Cortex of kidney (tissue), 1 donor: ENCODE results near the gene SERPINE1.

Experiments used
- DNase-seq: peaks from one replicate; lab custom pipeline; 2025; lab: John Stamatoyannopoulos, UW

The SERPINE1 gene

DNA sequence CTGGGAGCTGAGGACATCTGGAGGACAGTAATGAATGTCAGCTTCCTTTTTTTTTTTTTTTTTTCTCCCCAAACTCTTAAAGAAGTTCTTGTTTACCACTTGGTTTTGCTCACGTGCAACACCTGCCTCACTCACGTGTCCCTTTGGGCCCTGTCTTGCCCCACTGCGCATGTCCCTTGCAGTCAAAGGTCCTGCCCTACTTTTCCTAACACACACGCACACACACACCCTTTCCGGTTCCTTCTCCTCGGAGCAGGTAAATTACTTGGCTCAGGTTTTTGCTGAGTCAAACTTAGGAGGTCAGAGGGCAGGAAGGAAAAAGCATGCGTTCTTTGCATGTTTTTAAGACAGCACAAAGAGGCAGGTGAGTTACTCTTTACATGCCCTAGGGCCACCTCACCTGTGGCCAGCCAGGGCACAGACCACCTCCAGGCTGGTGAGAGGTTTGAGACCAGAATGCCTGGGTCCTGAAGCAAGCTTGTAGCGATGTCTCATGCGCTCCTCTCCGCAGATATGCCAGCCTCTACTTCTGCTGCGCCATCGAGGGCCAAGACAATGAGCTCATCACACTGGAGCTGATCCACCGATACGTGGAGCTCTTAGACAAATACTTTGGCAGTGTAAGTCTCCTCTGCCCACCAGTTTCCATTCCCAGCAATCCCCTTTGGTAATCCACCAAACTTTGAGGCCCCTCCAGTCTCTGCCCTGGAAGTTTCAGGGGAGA, 30.1 kb downstream of the SERPINE1 start:
- DNase-seq: no peak

DNA sequence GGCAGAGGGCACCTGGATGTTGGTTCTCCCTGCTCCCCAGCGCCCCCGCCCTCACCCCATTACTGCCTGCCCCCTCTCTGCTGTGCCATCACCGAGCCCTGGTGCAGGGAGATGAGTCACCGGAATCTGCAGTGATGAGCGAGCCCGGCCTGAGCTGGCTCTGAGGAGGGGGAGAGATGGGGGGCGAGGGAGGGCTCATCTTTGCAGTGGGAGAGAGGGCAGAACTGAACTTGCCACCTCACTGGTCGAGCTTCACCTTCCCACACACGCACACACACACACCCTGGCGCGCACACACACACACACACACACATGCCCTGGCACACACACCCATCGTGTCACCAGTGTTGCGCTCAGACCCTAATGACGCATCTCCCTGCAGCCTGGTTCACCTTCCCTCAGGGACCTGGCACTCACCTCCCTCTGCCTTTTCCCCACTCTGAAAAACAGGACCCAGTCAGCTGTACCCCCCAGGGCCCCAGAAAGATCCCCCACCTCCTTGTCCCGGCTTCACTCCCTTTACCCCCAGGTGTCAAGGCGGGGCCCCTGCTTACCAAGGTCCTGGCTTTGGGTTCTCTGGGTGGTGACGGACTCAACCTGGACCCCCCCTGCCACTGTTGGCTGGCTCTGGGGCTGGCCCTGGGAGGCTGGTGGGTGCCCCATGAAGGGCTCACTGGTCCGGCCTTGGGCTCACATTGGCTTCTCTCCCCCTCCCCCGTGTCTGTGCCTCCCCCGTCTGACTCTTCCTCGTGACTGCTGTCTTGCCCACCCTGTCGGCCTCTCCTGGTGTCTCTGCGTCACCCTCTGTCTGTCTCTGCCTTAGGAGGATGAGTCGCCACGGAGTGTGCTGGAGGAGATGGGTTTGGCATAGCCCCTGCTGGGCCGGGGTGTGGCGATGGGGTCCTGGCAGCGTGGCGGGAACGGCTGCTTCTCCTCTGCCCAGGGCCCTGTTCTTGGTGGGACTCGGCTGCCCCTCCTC, 33.1 kb downstream of the SERPINE1 start:
- no peak for DNase-seq

DNA sequence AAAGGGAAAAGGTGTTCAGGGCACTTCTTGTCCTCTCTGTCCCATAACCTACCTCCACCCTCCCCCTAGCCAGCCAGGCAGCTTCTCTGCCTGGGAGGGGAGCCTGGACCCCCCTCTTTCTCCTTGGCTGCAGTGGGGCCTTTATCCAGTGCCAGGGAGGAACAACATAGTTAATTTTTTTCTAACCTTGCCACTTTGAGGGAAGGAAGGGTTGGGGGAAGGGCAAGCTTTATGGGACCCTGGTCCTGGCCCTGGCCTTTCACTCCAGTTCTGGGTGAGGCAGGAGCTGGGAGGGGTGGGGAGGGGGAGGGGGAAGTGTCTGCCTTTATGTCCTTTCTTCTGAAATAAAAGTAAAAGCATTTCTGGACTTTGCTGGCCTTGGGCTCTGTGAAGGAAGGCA, 34.0 kb downstream of the SERPINE1 start:
- DNase-seq: no peak

DNA sequence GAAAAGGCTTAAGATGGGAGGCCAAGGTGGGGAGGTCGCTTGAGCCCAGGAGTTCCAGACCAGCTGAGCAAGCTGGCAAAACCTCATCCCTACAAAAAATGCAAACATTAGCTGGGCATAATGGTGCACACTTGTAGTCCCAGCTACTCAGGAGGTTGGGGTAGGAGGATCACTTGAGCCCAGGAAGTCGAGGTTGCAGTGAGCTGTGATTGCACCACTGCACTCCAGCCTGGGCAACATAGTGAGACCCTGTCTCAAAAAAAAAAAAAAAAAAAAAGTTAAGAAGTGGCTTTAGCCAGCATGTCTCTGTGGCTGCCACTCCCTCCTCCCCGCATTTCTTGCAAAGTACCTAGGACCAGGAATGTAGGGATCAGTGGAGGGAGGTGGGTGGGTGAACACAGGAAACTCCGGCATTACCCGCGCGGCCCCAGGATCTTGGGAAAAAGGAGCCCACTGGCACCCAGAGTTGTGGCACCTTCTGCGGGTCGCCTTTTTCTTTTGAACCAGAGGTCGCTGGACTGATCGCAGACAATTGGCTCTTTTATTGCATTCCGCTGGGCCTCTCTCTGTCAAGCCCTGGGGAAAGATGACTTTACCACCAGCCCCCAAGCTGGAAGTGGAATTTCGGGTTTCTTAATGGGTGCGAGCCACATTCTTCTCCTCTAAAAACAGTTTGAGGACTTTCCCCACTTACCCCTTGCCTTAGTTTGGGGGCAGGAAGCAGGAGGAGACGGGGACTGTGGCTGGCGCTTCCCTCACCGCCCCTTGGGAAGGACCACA, 35.0 kb downstream of the SERPINE1 start:
- no peak for DNase-seq

DNA sequence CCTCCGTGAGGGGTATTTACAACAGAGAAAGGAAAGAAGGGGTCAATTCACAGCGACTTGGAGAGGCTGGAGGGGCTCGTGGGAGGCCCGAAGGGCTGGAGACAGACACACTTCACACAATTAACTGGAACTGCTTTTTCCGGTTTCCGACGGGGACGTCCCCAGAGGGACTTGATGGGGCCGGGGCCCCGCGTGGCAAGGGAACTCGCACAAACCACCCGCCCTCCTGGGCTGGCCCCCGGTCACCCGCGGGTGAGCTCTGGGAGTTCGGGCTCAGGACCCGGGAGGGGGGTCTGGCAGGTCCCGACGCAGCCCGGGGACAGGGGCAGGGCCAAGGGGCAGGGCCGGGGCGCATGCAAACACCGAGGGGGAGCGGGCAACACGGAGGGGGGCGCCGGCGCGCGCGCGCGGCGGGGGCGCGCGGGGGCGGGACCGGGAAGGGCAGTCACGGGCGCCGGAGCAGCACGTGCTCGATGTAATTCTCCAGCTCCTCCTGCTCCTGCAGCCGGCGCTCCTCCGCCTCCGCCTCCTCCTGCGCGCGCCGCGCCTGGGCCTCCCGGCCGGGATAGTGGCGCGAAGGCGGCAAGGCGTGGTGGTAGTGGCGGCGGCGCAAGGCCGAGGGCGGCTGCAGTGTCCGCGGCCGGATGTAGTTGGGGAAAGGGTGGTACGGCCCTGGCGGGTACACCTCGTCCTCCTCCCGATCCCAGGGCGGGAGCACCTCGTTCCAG, 35.8 kb downstream of the SERPINE1 start:
- no peak for DNase-seq

DNA sequence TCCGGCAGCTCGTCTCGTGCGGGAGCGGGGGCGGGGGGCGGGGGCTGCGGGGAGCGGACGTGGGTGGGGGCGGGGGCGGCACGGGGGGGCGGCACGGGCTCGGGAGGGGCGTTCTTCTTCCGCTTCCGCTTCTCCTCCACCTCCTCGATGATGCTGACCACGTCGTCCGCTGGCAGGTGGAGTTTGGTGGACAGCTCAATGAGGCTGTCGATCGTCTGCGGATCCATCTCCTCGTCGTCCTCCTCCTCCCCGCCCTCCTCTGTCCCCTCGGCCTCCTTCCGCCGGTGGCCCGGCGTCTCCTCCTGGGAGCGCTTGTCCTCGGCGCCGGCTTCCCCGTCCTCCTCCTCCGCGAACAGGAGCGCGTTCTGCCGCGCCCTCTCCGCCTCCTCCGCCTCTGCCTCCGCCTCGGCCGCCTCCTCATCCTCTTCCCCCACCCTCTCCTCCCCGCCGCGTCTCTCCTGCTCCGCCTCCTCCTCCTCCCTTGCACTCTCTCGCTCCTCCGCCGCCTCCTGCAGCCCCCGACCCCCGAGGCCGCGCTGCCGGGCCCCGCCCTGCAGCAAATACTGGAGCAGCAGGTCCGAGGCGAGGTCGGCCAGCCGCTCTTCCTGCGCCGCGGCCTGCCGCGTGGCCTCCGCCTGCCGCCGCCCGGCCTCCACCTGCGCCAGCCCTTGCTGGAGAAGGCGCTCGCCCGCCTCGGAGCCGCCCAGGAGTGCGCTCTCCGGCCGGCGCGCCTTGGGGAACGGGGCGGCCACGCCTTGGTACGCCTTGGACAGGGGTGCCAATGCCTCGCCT, 36.6 kb downstream of the SERPINE1 start:
- no peak for DNase-seq

DNA sequence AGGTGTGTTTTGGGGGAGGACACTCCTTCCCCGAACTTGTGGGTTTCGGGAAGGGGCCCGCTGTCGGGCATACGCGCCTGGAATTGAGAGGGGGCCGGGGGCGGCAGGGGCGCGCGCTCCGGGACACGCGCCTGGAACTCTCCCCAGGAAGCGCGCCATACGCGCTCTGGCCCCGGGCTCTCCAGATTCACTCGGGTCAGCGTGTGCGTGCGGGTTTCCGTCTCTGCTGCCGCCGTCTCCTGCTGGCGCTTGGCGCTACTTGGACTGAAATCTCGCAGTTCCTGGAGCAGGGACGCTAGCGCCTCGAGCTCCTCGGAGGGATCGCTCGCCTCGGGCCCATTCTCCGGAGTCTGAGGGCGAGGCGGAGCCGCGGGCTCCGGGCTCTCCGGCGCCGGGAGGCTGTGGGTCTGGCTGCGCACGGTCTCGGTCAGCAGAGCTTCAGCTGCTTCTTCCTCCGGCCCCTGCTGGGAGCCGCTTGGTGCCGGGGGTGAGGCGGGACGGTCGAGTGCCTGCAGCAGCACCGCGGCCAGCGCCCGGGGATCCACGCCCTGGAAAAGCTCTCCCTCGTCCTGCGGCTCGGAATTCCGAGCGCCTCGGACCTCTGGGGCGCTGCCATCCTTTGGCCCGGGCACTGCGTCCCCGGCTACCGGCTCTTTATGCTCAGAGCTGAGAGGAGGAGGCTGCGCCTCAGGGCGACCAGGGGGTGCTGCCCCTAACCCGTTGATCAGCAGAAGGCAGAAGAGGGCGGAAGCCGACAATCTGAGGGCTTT, 37.4 kb downstream of the SERPINE1 start:
- no peak for DNase-seq

DNA sequence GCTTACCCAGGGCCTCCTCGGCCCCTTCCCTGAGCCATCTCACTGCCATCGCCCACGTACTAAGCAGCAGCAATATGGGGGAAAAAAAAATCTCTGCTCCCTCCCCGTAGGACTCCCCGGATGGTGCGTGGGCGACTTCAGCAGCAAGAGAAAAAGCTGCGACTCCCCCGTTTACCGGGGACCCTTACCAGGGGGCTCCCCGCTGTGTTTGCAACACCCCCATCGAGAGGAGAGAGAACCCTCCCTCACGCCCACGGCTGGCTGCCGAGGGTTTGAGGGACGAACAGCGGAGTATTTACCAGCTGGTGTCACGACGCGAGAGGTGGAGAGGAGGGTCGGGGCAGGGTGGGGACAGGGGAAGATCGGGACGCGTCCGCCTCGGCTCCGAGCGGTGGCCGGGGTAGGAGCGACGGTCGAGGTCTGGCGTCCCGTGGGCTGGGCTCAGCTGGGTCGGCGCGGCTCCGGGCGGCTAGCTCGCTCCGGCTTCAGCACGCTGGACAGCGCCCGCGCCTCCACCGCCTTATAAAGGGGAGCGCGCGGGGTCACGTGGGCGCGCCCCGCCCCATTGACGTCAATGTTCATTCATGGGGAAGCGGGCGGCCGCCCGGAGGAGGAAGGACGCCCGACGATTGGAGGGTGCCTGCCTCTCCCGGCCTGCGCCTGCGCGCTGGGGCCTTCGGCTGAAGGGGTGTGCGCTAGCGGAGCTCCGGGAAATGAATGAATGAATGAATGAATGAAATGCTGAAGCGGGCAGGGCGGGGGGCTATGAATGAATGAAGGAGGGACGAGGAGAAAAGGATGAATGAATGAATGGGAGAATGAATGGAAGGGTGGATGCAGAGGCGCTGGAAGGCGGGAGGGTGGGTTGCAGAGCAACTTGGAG, 38.4 kb downstream of the SERPINE1 start, which contains the start of gene VGF:
Gene VGF, minus strand, starts transcription at position 495 of the 883 bp plus-strand sequence. CDS start 726 bp downstream, outside the sequence.
- DNase-seq: no peak

DNA sequence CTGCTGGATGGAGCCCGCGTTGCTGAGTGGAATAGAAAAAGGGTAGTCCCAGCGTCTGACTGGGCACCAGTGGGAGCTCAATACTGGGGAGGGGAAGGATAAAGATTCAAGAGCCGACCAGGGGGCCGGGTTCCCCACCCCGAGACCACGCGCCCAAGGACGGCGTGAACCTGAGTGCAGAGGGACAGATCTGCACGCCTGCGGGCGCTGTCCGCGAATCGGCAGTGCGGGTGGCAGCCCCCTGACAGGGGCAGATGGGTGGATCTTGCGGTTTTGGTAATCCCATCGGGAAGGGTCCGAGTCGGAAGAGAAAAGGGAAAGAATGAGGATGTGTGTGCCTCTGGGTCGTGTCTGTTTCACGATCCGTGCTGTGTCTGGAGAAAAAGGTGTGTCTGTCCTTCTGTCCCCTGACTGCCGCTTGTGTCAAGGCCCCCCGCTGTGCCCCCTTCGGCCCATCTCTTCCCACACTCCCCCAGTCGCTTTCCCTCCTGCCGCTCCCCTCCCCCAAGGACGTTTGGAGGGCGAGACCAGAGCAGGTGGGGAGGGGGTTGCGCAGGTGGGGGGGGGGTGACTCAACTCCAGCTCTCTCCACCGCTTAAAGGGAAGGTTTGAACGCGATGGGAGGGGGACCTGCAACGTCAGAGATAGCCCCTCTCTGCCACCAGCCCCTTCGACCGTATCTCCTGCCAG, 39.2 kb downstream of the SERPINE1 start:
- no peak for DNase-seq

DNA sequence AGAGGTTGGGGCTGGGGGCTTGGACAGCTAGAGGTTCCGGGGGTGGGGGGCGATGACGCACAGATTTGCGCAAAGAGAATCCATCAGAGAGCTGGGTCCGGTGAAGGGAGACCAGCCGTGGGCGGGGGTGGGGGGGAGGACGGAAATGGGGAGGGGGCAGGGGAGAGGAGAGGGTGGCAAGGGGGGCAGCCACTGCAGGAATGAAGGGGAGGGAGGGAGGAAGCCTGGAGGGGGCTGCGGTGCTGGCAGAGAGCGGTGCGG, 39.7 kb downstream of the SERPINE1 start:
- no peak for DNase-seq

DNA sequence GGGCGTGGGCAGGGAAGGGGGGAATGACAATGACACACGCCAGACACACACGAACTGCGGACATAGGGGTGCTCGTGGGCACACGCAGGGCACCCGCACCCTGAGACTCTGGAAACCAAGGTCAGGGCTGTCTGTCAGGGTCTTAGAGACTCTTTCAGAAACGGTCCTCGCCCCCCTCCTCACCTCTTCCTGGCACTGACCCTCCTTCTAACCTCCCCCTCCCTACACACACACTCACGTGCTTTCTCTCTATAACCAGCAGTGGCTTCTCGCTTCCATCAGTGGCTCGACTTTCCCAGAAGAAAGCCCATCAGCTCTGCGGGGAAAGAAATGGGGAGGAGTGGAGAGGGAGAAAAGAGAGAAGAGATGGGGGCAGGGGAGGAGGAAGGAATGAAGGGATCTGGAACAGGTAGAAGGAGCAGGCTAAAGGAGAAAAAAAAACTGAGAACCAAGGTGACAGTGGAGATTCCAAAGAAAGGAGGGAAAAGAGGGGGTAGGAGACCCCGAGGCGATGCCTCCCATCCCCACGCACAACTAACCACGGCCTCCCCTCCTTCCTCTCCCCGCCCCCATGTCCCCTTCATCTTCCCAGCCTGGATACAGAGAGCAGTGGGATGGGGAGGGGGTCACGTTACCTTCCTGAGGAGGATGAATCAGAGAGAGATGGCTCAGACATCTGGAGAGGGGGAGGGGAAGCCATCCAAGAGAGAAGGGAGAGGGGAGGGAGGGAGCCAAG, 40.2 kb downstream of the SERPINE1 start:
- no peak for DNase-seq

DNA sequence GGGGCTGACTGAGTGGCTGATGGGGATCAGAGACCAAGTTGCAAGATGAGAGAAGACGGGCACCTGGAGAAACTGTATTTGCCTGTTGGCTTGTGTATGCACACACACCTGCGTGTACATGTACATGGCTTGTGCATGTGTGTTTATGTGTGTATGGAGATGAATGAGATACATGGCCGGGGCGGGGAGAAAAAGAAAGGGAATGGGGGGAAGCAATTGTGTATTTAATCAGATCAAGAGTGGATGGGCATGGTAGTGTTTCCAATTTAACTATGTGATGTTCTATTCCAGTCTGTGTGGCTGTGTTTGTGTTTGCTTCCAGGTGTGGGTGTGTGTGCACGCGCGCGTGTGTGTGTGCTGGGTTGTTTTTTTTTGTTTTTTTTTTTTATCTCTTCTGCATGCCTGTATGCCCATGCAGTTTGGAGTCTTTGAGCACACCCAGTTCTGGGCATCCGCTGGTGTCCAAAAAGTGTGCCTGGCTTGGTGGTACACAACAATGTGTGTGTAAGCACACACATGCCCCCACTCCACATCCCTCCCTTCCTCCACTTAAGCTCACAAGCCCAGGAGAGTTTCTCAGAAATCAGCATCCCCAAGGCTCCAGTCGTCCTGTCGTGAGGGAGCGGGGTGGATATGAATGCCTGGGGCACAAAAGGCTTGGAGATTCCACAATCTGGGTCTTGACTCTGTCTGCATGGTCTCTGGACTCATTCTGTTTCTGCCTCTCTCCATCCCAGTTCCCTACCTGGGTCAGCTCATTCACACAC, 40.9 kb downstream of the SERPINE1 start:
- DNase-seq: no peak

DNA sequence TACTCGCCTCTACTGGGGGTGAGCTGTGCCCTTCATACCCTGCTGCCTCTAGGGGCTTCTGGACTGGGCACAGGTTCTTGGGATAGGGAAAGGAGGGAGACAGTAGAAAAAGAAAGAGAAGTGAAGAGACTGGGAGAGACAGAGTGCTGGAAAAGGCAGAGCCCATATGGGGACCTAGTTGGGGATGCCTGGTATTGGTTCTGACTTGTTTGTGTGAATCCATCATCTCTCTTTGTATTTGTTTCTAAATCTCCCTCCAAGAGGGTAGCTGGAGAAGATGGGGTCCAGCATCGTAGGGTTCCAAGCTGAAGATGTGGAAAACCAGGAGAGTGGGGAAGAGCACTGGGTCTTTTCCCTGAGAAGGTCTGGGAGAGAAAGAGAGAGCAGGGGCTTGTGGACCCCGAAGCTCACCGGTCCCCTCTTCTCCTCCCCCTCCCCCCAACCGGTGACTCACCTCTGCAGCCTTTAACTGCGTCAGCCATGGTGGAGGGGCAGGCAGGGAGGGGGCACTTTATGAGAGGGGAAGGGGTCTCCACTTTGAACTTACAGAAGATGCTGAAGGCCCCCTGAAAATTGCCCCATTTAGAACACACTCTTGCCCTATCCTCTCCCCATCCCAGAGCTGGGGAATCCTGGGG, 41.6 kb downstream of the SERPINE1 start:
- no peak for DNase-seq

DNA sequence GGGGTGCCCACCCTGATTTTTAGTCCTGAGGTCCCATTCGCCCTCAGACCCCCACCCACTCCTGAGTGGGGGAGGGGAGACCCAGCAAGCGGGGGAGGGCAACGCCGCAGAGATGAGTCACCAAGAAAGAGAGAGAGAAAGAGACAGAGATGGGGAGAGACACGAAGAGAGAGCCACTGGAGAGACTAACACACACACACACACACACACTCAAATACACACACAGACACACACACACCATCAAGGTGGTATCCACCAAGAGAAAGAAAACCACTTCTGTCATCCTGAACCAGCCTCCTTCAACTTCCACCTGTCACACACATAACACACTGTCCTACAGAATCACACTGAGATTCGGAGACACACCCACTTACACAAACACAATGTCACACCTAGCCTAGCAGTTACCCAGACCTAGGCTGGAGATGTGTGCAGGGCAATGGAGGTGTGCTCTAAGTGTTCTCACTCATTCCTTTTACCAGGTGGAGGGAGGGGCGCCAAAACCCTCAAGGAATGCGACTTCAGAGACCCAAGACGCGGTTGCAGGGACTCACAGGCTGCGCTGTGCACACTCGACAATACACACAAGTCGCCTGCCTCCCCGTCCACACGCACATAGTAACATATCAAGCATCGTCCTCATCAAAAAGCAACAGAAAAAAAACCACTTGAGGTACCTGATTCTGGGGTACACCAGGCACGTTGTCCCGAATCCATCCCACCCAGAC, 42.4 kb downstream of the SERPINE1 start:
- no peak for DNase-seq

DNA sequence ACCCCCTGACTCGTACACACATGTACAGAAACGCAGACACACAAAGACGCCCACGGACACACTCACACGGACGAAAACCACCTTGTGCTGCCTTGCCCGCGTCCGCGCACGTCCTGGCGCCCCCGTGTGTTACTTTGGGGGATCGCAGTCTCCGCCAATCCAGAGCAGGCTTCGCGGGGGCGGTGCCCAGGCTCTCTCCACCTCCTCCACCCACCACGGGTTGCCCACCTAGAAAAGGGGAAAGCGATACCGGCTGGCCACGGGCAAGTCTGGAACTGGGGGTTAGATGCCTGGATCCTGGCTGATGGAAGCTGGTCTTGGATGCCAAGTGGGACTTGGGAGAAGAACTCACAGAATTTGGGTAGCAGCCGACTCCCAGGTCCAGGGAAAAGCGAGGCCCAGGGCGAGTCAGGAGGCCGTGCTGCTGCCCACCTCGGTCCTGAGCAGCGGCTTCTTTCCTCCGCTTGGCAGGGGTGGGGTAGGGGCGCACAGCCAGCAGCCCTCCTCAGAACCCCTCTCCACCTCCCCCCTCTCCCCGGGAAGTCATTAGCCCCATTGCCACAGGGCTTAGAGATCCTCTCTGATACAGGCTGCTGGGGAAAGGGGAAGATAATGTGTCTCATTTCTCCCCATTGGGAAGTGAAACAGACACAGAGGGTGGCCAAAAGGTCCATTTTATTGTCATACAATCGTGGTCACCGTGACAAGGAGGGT, 43.1 kb downstream of the SERPINE1 start:
- DNase-seq: no peak
